HG03354 (cell line): ENCODE measurements around the gene VPS13D.

Experiments
- ATAC-seq: cut with Tn5 transposase; IDR thresholded peaks from one replicate; pipeline ENCODE4 v1.9.1; 2021; ENCODE audit warnings: mild to moderate bottlenecking; ENCODE audit not compliant: unreplicated experiment, poor library complexity, severe bottlenecking

VPS13D gene

DNA sequence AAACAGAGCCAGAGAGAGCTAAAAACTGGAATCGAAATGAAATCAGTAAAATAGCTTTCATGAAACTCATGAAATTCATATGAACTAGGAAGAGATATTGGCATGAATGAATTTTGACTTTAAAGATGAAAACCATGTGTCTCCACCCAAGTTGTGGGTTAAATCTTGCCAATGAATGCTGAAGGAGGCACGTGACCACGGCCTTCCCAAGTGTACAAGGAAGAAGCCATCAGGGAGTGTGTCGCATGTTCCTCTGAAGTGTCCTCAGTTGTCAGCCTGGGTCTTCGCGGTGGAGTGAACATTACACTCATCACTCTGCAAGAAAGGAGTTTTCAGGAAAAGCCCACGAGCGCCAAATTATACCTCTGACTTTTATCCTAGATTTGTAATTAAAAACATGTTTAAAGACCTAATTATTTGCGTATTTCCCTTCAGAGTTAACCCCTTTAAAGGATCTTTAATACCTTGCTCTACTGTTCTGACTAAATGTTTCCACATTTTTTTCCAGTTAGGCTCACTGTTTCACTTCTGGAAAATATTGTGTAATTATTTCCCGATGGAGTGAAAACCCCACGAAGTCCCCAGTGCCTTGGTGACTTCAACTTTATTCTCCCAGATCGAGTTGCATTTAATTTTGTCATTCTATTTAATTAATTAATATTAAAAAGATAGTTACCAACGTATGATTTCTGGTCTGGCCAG lies 269.9 kb downstream of the VPS13D start:
- no peak for ATAC-seq

- ATAC-seq = no peak
Measured at GRCh38 chr1:12501661-12502060, 271.8 kb downstream of the VPS13D start.

- no peak for ATAC-seq
Measured at GRCh38 chr1:12502336-12503109, 272.7 kb downstream of the VPS13D start.

- ATAC-seq = no peak
Measured at GRCh38 chr1:12503709-12504108, 273.9 kb downstream of the VPS13D start.

- ATAC-seq = no peak
Measured at GRCh38 chr1:12504601-12505000, 274.8 kb downstream of the VPS13D start.

GRCh38 chr1:12505231-12505630 lies 275.4 kb downstream of the VPS13D start:
- ATAC-seq = no peak

DNA sequence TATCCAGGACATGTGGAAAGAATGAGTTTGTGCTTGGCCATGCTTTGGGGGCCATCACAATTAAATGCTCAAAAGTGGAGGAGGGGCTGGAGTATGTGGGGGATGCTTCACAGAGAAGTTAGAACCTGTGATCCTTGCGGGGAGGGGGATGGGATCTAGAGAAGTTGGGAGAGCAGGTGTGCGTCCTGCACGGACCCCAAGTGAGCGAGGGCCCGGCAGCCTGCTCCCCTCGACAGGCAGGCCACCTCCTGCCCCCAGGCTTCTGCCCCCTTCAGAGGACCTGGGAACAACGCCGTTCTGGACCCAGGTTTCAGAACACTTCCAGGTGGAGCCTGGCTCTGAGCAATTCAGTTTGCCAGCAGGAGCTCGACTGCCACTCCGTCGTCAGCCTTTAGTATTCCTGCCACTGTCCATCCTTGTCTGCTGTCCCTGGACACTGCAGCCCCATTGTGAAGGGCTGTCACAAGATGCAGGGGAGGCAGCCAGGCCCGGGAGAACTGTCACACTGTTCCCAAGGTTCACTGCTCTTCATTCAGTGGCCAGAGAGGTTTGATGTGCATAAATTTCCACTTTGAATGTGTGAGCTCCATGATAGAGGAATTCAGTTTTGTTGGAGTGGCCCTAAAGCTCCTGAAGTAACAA lies 275.9 kb downstream of the VPS13D start:
- ATAC-seq = no peak

- ATAC-seq = no peak
Measured at GRCh38 chr1:12506281-12507280, 276.8 kb downstream of the VPS13D start.

- ATAC-seq = no peak
Measured at GRCh38 chr1:12507631-12508030, 277.8 kb downstream of the VPS13D start.

- ATAC-seq = no peak
Measured at GRCh38 chr1:12508849-12509248, 279.0 kb downstream of the VPS13D start.

GRCh38 chr1:12511128-12511484 lies 281.3 kb downstream of the VPS13D start:
- no peak for ATAC-seq

DNA sequence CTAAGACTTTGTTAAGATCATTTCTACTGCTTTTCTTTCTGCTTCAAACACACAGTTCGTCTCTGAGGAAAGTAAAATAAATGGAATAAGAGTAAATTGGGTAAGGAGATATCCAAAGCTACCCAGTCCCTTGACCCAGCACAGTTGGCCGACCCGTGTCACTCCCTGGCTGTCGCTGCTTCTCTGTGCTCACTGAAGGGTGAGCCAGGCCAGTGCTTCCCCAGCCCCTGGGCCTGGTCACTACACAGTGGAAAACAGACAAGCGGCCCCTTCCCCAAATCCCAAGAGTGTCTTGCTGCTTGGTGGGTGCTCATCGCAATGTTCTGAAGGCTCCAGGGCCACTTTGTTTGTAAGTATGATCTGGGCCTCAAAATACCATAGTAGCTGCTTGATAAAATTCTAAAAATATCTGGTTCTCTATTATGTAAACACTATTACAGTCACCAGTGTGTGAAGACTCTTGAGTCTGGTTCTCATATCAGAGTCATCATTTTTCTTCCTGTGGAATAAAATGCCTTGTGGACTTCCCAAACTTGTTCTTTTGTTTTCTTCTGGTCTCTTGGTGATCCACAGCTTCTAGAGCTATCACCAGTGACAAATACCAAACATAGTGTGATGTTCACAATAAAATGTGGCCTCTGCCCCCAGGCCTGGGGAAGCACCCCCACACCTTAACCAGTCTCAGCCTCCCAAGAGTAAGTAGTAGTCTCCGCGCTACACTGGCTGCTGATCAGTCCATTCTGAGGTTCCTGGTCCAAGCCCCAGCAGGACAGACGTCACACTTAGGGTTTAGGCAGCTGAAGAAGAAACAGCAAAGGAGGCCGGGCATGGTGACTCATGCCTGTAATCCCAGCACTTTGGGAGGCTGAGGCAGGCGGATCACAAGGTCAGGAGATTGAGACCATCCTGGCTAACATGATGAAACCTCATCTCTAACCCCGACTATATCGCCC lies 282.0 kb downstream of the VPS13D start:
- no peak for ATAC-seq

DNA sequence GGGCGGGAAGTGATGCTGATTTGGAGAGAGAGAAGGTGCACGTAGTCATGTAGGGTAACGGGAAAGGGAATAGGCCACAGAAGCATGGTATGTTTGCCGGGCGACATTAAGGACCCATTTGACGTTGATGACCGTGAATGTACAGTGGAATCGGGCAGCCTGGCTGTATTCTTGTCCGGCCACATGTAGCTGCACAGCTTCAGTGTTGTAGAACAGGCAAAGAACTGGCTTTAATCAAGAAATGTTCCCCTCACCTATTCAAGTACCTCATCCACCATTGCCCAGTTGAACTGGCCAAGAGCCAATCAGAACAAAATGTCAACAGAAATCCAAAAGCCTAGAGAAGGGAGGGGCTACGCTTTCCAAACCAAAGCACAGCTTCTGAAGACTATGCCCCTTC lies 283.4 kb downstream of the VPS13D start:
- no peak for ATAC-seq

DNA sequence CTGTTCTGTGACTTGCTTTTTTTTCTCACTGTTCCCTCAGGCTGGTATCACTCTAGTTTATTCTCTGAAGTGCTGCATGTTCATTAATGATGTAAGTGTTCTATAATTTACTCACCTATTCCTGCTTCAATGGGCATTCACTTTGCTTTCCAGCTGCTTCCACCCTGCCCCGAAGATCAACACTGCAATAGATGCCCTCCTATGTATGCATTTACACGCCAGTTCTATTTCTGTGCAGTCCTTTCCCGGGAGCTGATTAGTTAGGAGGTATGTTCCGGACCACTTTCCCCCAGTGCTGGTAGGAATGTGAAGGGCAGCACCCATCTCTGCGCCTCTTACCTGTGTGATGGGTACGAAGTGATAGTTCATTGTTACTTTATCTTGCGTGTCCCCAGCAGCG lies 284.8 kb downstream of the VPS13D start:
- no peak for ATAC-seq

GRCh38 chr1:12515234-12515633 lies 285.4 kb downstream of the VPS13D start:
- no peak for ATAC-seq

GRCh38 chr1:12516741-12517140 lies 286.9 kb downstream of the VPS13D start:
- no peak for ATAC-seq

DNA sequence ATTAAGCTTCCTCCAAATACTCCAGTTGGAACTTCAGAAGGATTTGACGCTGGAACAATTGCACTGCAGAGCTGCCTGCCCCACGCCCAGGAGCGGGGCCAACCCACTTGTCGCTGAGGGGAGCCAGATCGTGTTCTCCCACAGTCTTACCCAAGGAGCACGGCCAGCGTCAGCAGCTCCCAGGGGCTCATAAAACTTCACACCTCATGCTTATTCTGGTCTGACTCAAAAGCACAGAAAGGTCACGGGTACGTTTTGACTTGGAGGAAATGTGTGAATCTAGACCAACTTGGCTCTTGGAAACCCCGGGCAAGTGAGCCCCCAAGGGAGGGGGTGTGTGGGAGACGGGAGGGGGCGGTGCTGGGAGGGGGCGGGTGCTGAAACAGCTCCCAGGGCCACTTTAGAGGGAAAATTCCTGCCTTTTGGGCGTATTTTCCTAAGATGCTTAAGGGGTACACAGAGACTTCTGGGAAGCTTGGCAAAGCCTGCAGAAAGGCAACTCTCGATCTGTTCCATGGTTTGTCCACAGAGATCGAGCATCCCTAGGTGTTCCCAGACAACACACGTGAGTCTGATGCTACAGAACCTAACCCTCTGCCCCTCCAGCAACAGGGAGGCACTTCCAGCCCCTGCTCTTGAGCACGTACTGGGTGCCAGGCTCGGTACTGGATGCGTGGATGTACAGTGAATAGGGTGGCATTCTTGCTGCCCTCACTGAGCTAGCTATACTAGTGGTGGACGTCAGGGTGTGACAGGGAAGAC lies 289.3 kb downstream of the VPS13D start:
- ATAC-seq = no peak
